GM13977 (cell line): ENCODE data around the gene EBPL.

Experiments
- DNase-seq: peaks from one replicate; pipeline ENCODE4 v3.0.0; 2012; ENCODE audit warnings: low spot score
- CTCF ChIP-seq: IDR thresholded peaks from 2 replicates; pipeline ENCODE4 v1.5.1; 2012; ENCODE audit warnings: mild to moderate bottlenecking, control low read depth; ENCODE audit not compliant: insufficient read depth; ENCODE audit errors: extremely low read depth, missing control alignments
- in situ Hi-C: fragments of 300-500 bp; cut with MboI; formaldehyde crosslinking; loops from one replicate; pipeline ENCODE4 v1.12.0; 2022; ENCODE audit warnings: low sequenced_read_pairs, low pct_unique_long_range_greater_than_20kb, mixed read lengths, inconsistent platforms; ENCODE audit not compliant: unreplicated experiment

The EBPL gene

GRCh38 chr13:49655906-49656305, 35.4 kb downstream of the EBPL start:
- in situ Hi-C loops, result loop anchor here (10.0 to 25.0 kb wide), 2 partner anchors 189 to 1406 kb away; no protein-coding TSS in a partner anchor
- DNase-seq, result no peak
- TF ChIP-seq CTCF, result no peak

- in situ Hi-C loops, result loop anchor here (10.0 to 25.0 kb wide), 2 partner anchors 191 to 1408 kb away; no protein-coding TSS in a partner anchor
- no peak for DNase-seq
- TF ChIP-seq CTCF, result no peak
Measured at GRCh38 chr13:49654011-49654410, 37.3 kb downstream of the EBPL start.

- in situ Hi-C loops, result loop anchor here (10.0 to 25.0 kb wide), 2 partner anchors 191 to 1409 kb away; no protein-coding TSS in a partner anchor
- TF ChIP-seq CTCF, result no peak
- no peak for DNase-seq
Measured at GRCh38 chr13:49653478-49653877, 37.8 kb downstream of the EBPL start.

DNA sequence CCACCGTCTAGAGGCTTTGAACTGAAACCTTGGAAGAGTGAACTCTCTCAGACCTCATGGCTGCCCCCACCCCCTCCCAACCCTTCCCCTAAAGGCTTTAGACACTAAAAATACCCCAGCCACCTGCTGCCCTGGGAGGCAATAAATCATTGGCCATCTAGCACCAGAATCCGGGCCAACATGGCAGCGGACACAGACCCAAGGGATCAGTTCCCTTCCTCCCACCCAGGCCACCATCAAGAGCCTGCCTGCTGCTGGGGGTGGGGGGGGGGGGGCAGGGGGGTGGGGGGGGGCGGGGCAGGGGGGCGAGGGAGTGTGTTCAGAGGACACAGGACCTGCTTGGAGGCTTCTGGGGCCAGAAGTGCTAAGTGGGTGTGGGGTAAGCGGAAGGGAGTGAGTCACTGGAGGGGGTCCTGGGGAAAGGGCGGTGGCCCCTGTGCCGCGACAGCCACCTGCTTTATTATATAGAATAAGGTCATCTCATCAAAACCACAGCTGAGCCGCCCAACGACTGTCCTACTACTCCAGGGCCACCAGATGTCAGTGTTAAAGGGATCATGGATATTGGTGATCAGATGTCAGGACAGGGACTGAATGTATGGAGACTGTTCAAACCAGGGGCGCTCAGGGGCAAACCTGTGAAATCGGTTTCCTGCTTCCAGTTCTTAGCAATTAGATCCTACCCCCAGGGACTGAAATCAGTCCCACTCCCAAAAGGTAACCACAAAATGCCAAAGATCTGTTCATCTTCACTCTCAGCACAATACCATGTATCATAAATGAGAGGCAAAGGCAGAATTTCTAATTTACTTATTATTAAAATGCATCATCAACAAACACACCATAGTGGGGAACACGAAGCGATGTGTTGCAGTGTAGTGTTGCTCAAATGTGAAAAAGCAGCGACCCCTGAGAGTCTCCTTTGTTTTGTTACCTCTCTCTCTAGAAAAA, 38.7 kb downstream of the EBPL start:
- in situ Hi-C loops, result loop anchor here (10.0 to 25.0 kb wide), 2 partner anchors 192 to 1410 kb away; no protein-coding TSS in a partner anchor
- TF ChIP-seq CTCF, result peak; percentile 54
- DNase-seq, result peak; percentile 64

GRCh38 chr13:49651570-49652354, 39.5 kb downstream of the EBPL start:
- TF ChIP-seq CTCF, result no peak
- in situ Hi-C loops, result loop anchor here (10.0 to 25.0 kb wide), 2 partner anchors 193 to 1411 kb away; no protein-coding TSS in a partner anchor
- DNase-seq, result no peak

- in situ Hi-C loops, result loop anchor here (10.0 to 25.0 kb wide), 2 partner anchors 195 to 1412 kb away; no protein-coding TSS in a partner anchor
- TF ChIP-seq CTCF, result no peak
- DNase-seq, result no peak
Measured at GRCh38 chr13:49649963-49650312, 41.3 kb downstream of the EBPL start.
